K562 (cell line): ENCODE data around the gene HNF4A. TPM values are rescaled to one million over a fixed set of nuclear protein-coding genes. Genes with fewer than 3 reads are reported as not detected.

ENCODE experiments used
- ATAC-seq: fragments of 200-7000 bp; cut with Tn5 transposase; 3 replicates; pipeline ENCODE4 v1.9.1; 2020; ENCODE audit warnings: moderate library complexity
- BruUV-seq: library from RNA; stranded (reverse); fragments of 400-500 nt; replicated peaks from 2 replicates; lab custom pipeline; 2021; lab: Mats Ljungman, UMichigan
- CTCF ChIA-PET: fragments of 300-600 bp; formaldehyde crosslinking; extraction: SDS; loops from one replicate; lab custom pipeline; 2021; ENCODE audit warnings: low intra/inter-chr PET ratio; lab: Yijun Ruan, JAX
- POLR2A ChIA-PET: fragments of 300-600, 350-650 bp; sonication (Branson Sonifier 250); formaldehyde crosslinking; extraction: SDS; loops from one replicate; lab custom pipeline; 2021; ENCODE audit warnings: antibody characterized with exemption, inconsistent platforms; lab: Yijun Ruan, JAX
- DNase-seq, 4 experiments: peaks; one replicate each; pipeline versions ENCODE4 v3.0.0 to v3.0.0-alpha.2; 2011 to 2018; ENCODE audit warnings: low spot score in 3 of 4, mixed read lengths in 3 of 4; ENCODE audit errors: extremely low read depth in 1 of 4
- FAIRE-seq: peaks from 2 replicates; lab custom pipeline; 2011; peaks lifted over from hg19 to GRCh38; lab: Jason Lieb, UNC
- H2AFZ ChIP-seq: 2 replicates; pipeline ENCODE4 v1.6.0; 2011; ENCODE audit warnings: low read depth, low read length, control low read depth, inconsistent platforms
- H3K27ac ChIP-seq: fragments of 200-600 bp; 3 replicates; pipeline ENCODE4 v1.8.0; 2011; ENCODE audit warnings: low read depth, mild to moderate bottlenecking, control low read depth, inconsistent platforms, low read length, moderate library complexity, mixed read lengths; ENCODE audit errors: extremely low read depth
- H3K27me3 ChIP-seq, 2 experiments: fragments of 300-600 bp in 1 of 2; 2 replicates in 1 of 2; 3 replicates in 1 of 2; pipeline versions ENCODE4 v1.6.0 to v1.8.0; 2011; ENCODE audit warnings: inconsistent platforms in 2 of 2, low read length in 2 of 2, mild to moderate bottlenecking in 1 of 2, mixed read lengths in 1 of 2, moderate library complexity in 1 of 2; ENCODE audit not compliant: control insufficient read depth in 2 of 2, insufficient read depth in 2 of 2
- H3K36me3 ChIP-seq: fragments of 300-600 bp; 3 replicates; pipeline ENCODE4 v1.8.0; 2011; ENCODE audit warnings: mild to moderate bottlenecking, low read length, inconsistent platforms; ENCODE audit not compliant: control insufficient read depth, insufficient read depth
- H3K4me1 ChIP-seq, 2 experiments: fragments of 200-600 bp in 1 of 2; replicated peaks in 1 of 2; 2 replicates in 1 of 2; 3 replicates in 1 of 2; pipeline versions ENCODE4 v1.5.1 to v1.8.0; 2011; ENCODE audit warnings: inconsistent platforms in 2 of 2, low read length in 2 of 2, mild to moderate bottlenecking in 1 of 2, mixed read lengths in 1 of 2, moderate library complexity in 1 of 2; ENCODE audit not compliant: control insufficient read depth in 2 of 2, insufficient read depth in 2 of 2
- H3K4me2 ChIP-seq: 2 replicates; pipeline ENCODE4 v1.6.1; 2011; ENCODE audit warnings: low read length, control low read depth, inconsistent platforms, mixed read lengths; ENCODE audit not compliant: insufficient read depth
- H3K4me3 ChIP-seq: fragments of 200-600 bp; sonication (generic), shearing (Covaris generic); 2 replicates; pipeline ENCODE4 v1.5.1; 2016; ENCODE audit warnings: control low read depth, inconsistent platforms
- H3K79me2 ChIP-seq: fragments of 200-600 bp; 3 replicates; pipeline ENCODE4 v1.8.0; 2011; ENCODE audit warnings: low read length, inconsistent platforms; ENCODE audit not compliant: control insufficient read depth, insufficient read depth
- H3K9ac ChIP-seq, 2 experiments: 2 replicates each; pipeline versions ENCODE4 v1.6.0 to v1.6.1; 2011; ENCODE audit warnings: low read depth in 2 of 2, low read length in 2 of 2, control low read depth in 1 of 2, inconsistent platforms in 1 of 2, mild to moderate bottlenecking in 1 of 2, mixed read lengths in 1 of 2; ENCODE audit not compliant: insufficient read depth in 1 of 2
- H3K9me1 ChIP-seq: one replicate; pipeline ENCODE4 v1.6.0; 2011; ENCODE audit warnings: inconsistent platforms, mild to moderate bottlenecking, low read length, moderate library complexity; ENCODE audit not compliant: control insufficient read depth, insufficient read depth
- H3K9me3 ChIP-seq: replicated peaks from 2 replicates; pipeline ENCODE4 v1.5.1; 2011; ENCODE audit warnings: low read depth, low read length, inconsistent platforms; ENCODE audit not compliant: control insufficient read depth, insufficient read depth
- H4K20me1 ChIP-seq: replicated peaks from 2 replicates; pipeline ENCODE4 v1.6.1; 2011; ENCODE audit warnings: low read length, inconsistent platforms, mixed read lengths; ENCODE audit not compliant: control insufficient read depth, insufficient read depth
- ARID2 ChIP-seq: fragments of 450-650 bp; IDR thresholded peaks from 2 replicates; pipeline ENCODE4 v1.6.1; 2017; ENCODE audit warnings: antibody characterized with exemption, mild to moderate bottlenecking
- ETV5 ChIP-seq: sonication (generic); formaldehyde crosslinking; IDR thresholded peaks from 2 replicates; pipeline ENCODE4 v1.4.0; 2020; ENCODE audit warnings: low read depth, mild to moderate bottlenecking, missing genetic modification reagents
- IRF1 ChIP-seq: sonication (generic); formaldehyde crosslinking; IDR thresholded peaks from 2 replicates; pipeline ENCODE4 v1.8.0; 2022; ENCODE audit warnings: missing genetic modification reagents, mild to moderate bottlenecking, borderline replicate concordance
- NFIC ChIP-seq: fragments of 450-650 bp; IDR thresholded peaks from 2 replicates; pipeline ENCODE4 v1.6.1; 2017; ENCODE audit warnings: mild to moderate bottlenecking, inconsistent platforms
- NR3C1 ChIP-seq: sonication (generic); formaldehyde crosslinking; IDR thresholded peaks from 2 replicates; pipeline ENCODE4 v1.8.1; 2022; ENCODE audit warnings: missing genetic modification reagents
- NRF1 ChIP-seq, 2 experiments: fragments of 450-650 bp; IDR thresholded peaks in 1 of 2; conservative IDR thresholded peaks in 1 of 2; 2 replicates each; pipeline ENCODE4 v1.6.1; 2014; ENCODE audit warnings: mild to moderate bottlenecking in 2 of 2
- PKNOX1 ChIP-seq: fragments of 450-650 bp; IDR thresholded peaks from 2 replicates; pipeline ENCODE4 v1.6.1; 2016
- RBM25 ChIP-seq: fragments of 200-400 bp; formaldehyde crosslinking; IDR thresholded peaks from 2 replicates; pipeline ENCODE4 v1.6.1; 2018; ENCODE audit warnings: low read length, low read depth, moderate library complexity; ENCODE audit not compliant: severe bottlenecking
- RFX7 ChIP-seq: fragments of 250-450 bp; sonication (Bioruptor Pico); IDR thresholded peaks from 2 replicates; pipeline ENCODE4 v1.5.1; 2021; ENCODE audit warnings: mild to moderate bottlenecking
- SP2 ChIP-seq: IDR thresholded peaks from 2 replicates; pipeline ENCODE4 v1.6.1; 2011; ENCODE audit warnings: mild to moderate bottlenecking, low read depth, low read length, moderate library complexity; ENCODE audit not compliant: poor library complexity, severe bottlenecking; ENCODE audit errors: extremely low read depth
- ZBTB7A ChIP-seq: IDR thresholded peaks from 2 replicates; pipeline ENCODE4 v1.6.1; 2011; ENCODE audit warnings: low read depth, mild to moderate bottlenecking, low read length, moderate library complexity, borderline replicate concordance; ENCODE audit not compliant: control insufficient read depth
- ZNF224 ChIP-seq: sonication (generic); formaldehyde crosslinking; IDR thresholded peaks from 2 replicates; pipeline ENCODE4 v1.8.0; 2022; ENCODE audit warnings: mild to moderate bottlenecking, missing genetic modification reagents
- ZNF511 ChIP-seq: sonication (generic); formaldehyde crosslinking; IDR thresholded peaks from 2 replicates; pipeline ENCODE4 v1.8.0; 2022; ENCODE audit warnings: mild to moderate bottlenecking, missing genetic modification reagents
- WGBS: fragments of 100-300 bp; shearing (Covaris generic); methylation state at CpG from one replicate; pipeline ENCODE4 v1.1.6; 2016; ENCODE audit warnings: low coverage, mixed read lengths; ENCODE audit not compliant: insufficient coverage; ENCODE audit errors: missing lambda C conversion rate; 5-methylcytosine and 5-hydroxymethylcytosine counted together
- in situ Hi-C: fragments of 300-500 bp; cut with MboI; formaldehyde crosslinking; loops from 4 replicates; pipeline ENCODE4 v1.15.0; 2018; ENCODE audit warnings: inconsistent platforms, mixed read lengths
- intact Hi-C: fragments of 100-400 bp; cut with micrococcal nuclease; formaldehyde crosslinking; loops from 2 replicates; pipeline ENCODE4 v1.14.2; 2022
- polyA plus RNA-seq, 8 experiments: library from polyadenylated mRNA; depleted of rRNA in 4 of 8; stranded (reverse) in 5 of 8; unstranded in 3 of 8; fragments of >200 nt; fragmentation: Nextera tagmentation in 2 of 8; fragmentation: Illumina TruSeq in 1 of 8; extraction: Ambion mirVana in 2 of 8; extraction: Trizol in 1 of 8; gene quantifications; 2 replicates each; pipeline versions ENCODE4 v1.2.1 to v1.2.3, GENCODE V29; 2011 to 2014; ENCODE audit warnings: inconsistent platforms in 1 of 8, missing spikeins in 1 of 8
- total RNA-seq, 7 experiments: library from RNA; depleted of rRNA in 6 of 7; stranded (reverse); fragments of >200 nt in 6 of 7; fragmentation: Illumina TruSeq in 2 of 7; extraction: Trizol in 2 of 7; gene quantifications; 2 replicates each; pipeline versions ENCODE4 v1.2.1 to v1.2.3, GENCODE V29; 2011 to 2021; ENCODE audit warnings: low replicate concordance in 1 of 7
- TF ChIP-seq, protein P1 (sequence below): fragments of 450-650 bp; formaldehyde crosslinking; IDR thresholded peaks from 2 replicates; pipeline ENCODE4 v1.4.0; 2020; ENCODE audit warnings: mild to moderate bottlenecking
- TF ChIP-seq, protein P2 (sequence below): fragments of 200-400 bp; formaldehyde crosslinking; IDR thresholded peaks from 2 replicates; pipeline ENCODE4 v1.6.1; 2017; ENCODE audit warnings: mild to moderate bottlenecking, low read depth, low read length, moderate library complexity

The HNF4A gene
- total and polyA plus RNA-seq, 9 of the 15 experiments (the other 6 are each of a cell fraction or from before 2014, with no cell fraction given), result 0.03 to 0.27 (median 0.08) TPM; not detected in 5

- no peak overlapping the region for H2AFZ ChIP-seq
- no peaks in the 10 kb centered on the region; the same call in 1 of the 2 replicates for H4K20me1 ChIP-seq
- in situ Hi-C loops, result no loop called here
- POLR2A ChIA-PET, result no interaction called here
- no peaks in the 10 kb centered on the region for H3K79me2 ChIP-seq
- TF ChIP-seq, protein P1, sequence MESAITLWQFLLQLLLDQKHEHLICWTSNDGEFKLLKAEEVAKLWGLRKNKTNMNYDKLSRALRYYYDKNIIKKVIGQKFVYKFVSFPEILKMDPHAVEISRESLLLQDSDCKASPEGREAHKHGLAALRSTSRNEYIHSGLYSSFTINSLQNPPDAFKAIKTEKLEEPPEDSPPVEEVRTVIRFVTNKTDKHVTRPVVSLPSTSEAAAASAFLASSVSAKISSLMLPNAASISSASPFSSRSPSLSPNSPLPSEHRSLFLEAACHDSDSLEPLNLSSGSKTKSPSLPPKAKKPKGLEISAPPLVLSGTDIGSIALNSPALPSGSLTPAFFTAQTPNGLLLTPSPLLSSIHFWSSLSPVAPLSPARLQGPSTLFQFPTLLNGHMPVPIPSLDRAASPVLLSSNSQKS (CRISPR knock-in tag), result no peak
- no peak for TF ChIP-seq NFIC
- TF ChIP-seq ETV5, result no peak
- no peak for TF ChIP-seq ZNF511 (CRISPR knock-in tag)
- TF ChIP-seq, protein P2, sequence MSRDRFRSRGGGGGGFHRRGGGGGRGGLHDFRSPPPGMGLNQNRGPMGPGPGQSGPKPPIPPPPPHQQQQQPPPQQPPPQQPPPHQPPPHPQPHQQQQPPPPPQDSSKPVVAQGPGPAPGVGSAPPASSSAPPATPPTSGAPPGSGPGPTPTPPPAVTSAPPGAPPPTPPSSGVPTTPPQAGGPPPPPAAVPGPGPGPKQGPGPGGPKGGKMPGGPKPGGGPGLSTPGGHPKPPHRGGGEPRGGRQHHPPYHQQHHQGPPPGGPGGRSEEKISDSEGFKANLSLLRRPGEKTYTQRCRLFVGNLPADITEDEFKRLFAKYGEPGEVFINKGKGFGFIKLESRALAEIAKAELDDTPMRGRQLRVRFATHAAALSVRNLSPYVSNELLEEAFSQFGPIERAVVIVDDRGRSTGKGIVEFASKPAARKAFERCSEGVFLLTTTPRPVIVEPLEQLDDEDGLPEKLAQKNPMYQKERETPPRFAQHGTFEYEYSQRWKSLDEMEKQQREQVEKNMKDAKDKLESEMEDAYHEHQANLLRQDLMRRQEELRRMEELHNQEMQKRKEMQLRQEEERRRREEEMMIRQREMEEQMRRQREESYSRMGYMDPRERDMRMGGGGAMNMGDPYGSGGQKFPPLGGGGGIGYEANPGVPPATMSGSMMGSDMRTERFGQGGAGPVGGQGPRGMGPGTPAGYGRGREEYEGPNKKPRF, result no peak
- no peak for TF ChIP-seq ARID2
- no peak for TF ChIP-seq ZBTB7A
- TF ChIP-seq RBM25, result no peak
- TF ChIP-seq NRF1 (conservative IDR thresholded peaks at IDR 0.05 in 1 of 2, IDR thresholded peaks at IDR 0.05 in 1 of 2), result no peak
- no peak for TF ChIP-seq NR3C1 (CRISPR knock-in tag)
- TF ChIP-seq ZNF224 (CRISPR knock-in tag), result no peak
- TF ChIP-seq RFX7 (CRISPR knock-in tag), result no peak
- no peak for TF ChIP-seq IRF1 (CRISPR knock-in tag)
- no peak for TF ChIP-seq PKNOX1
- no peak for TF ChIP-seq SP2
- ATAC-seq, result no peak; the same call in 2 of the 3 replicates
- peaks cover 18 to 47% of the 10 kb centered on the region in 2 experiments; a peak in 4 of 5 replicates for H3K27me3 ChIP-seq
- H3K9ac ChIP-seq, result 0 out of 4 replicates have a peak overlapping the region, but pooled peaks of 1 of the 2 experiments have one; percentile 57
- H3K4me1 ChIP-seq, result peaks cover 2 to 4% of the 10 kb centered on the region in 2 experiments; a peak in 3 of 5 replicates
- no peaks in the 10 kb centered on the region for H3K9me3 ChIP-seq
- CTCF ChIA-PET, result no interaction called here
- BruUV-seq, result no TSS peak
- no peak for FAIRE-seq
- no peak overlapping the region for H3K4me2 ChIP-seq
- no peak for DNase-seq
- intact Hi-C loops, result no loop called here
- WGBS, result 22% methylated on average over 23 of the region's 24 CpGs
- no peak overlapping the region for H3K4me3 ChIP-seq
- no peaks in the 10 kb centered on the region for H3K9me1 ChIP-seq
- no peak overlapping the region for H3K27ac ChIP-seq
- H3K36me3 ChIP-seq, result no peaks in the 10 kb centered on the region
These were observed 57.1 kb downstream of the HNF4A start for GRCh38 chr20:44412402-44413144.
